ENCODE measurements around the gene TMEM151B. TPM values are rescaled to one million over a fixed set of nuclear protein-coding genes. Genes with fewer than 3 reads are reported as not detected.
"Not testable (repeated sequence)": the region's sequence is repeated elsewhere in the genome, so short reads cannot be mapped to it uniquely, and the experiment has no call there.

TMEM151B gene
- total RNA-seq, 1 experiment from 2014 or later = not detected

DNA sequence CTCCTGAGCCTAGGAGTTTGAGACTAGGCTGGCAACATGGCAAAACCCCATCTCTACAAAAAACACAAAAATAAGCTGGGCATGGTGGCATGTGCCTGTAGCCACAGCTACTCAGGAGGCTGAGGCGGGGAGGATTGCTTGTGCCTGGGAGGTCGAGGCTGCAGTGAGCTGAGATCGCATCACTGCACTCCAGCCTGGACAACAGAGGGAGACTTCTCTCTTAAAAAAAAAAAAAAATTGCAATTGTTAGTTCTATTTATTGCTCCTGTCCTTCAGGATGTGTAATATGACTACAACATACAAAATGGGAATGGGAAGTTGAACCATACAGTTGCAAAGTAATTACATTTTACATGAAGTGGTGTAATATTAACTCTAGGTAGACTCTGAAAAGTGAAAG lies 51.0 kb downstream of the TMEM151B start:
- no peaks in the 10 kb centered on the region for H3K36me3 Mint-ChIP-seq (ENCODE audit: insufficient read depth, unreplicated experiment)
- Histone ChIP-seq H3K4me3 (ENCODE audit: low read depth, low read length) (no peak overlapping the region), H3K9me3 (no peaks in the 10 kb centered on the region), H3K4me1 (no peaks in the 10 kb centered on the region), H3K36me3 (ENCODE audit: control insufficient read depth, insufficient read depth, low read length) (no peaks in the 10 kb centered on the region), H3K27me3 (replicated peaks; ENCODE audit: control insufficient read depth, insufficient read depth, low read length) (no peaks in the 10 kb centered on the region; the same call in 1 of the 2 replicates)
- CTCF ChIA-PET = interaction anchor here (0.6 kb wide), 1 partner anchor 128 kb away, joined by 4 read pairs; no protein-coding TSS in a partner anchor
- H3K4me1 Mint-ChIP-seq (ENCODE audit: low read depth, unreplicated experiment) = no peaks in the 10 kb centered on the region
- intact Hi-C loops (cut with micrococcal nuclease; ENCODE audit: unreplicated experiment) = no loop called here
- DNase-seq = no peak
- H3K9me3 Mint-ChIP-seq (ENCODE audit: unreplicated experiment) = no peaks in the 10 kb centered on the region
- no TSS peak for BruUV-seq (replicated peaks)
- H3K27ac Mint-ChIP-seq (ENCODE audit: unreplicated experiment) = no peak overlapping the region
- no peak for TF ChIP-seq CTCF (IDR thresholded peaks at IDR 0.05; ENCODE audit: insufficient read depth in 1 of 2, low read depth in 1 of 2, low read length in 1 of 2, severe bottlenecking in 1 of 2, unreplicated experiment in 1 of 2)
- H3K27me3 Mint-ChIP-seq (ENCODE audit: insufficient read depth, unreplicated experiment) = peaks cover 19% of the 10 kb centered on the region
- POLR2A ChIA-PET = no interaction called here
- H3K4me3 Mint-ChIP-seq (ENCODE audit: unreplicated experiment) = no peak overlapping the region

- Mint-ChIP-seq H3K4me3 (ENCODE audit: unreplicated experiment) (no peak overlapping the region), H3K36me3 (ENCODE audit: insufficient read depth, unreplicated experiment) (no peaks in the 10 kb centered on the region), H3K9me3 (ENCODE audit: unreplicated experiment) (no peaks in the 10 kb centered on the region), H3K4me1 (ENCODE audit: low read depth, unreplicated experiment) (no peaks in the 10 kb centered on the region), H3K27me3 (ENCODE audit: insufficient read depth, unreplicated experiment) (peaks cover under 1% of the 10 kb centered on the region), H3K27ac (ENCODE audit: unreplicated experiment) (no peak overlapping the region)
- ChIA-PET CTCF (interaction anchor here (0.6 to 1.2 kb wide), 2 partner anchors 13 to 461 kb away, joined by 3 read pairs; no protein-coding TSS in a partner anchor), POLR2A (no interaction called here)
- Histone ChIP-seq H3K36me3 (ENCODE audit: control insufficient read depth, insufficient read depth, low read length) (no peaks in the 10 kb centered on the region), H3K4me3 (ENCODE audit: low read depth, low read length) (no peak overlapping the region), H3K4me1 (no peaks in the 10 kb centered on the region), H3K9me3 (no peaks in the 10 kb centered on the region), H3K27me3 (replicated peaks; ENCODE audit: control insufficient read depth, insufficient read depth, low read length) (no peaks in the 10 kb centered on the region)
- DNase-seq = no peak
- BruUV-seq (replicated peaks) = no TSS peak
- intact Hi-C loops (cut with micrococcal nuclease; ENCODE audit: unreplicated experiment) = no loop called here
- TF ChIP-seq CTCF (IDR thresholded peaks at IDR 0.05; ENCODE audit: insufficient read depth in 1 of 2, low read depth in 1 of 2, low read length in 1 of 2, severe bottlenecking in 1 of 2, unreplicated experiment in 1 of 2) = no peak
Measured at GRCh38 chr6:44327096-44327495, 56.8 kb downstream of the TMEM151B start.

DNA sequence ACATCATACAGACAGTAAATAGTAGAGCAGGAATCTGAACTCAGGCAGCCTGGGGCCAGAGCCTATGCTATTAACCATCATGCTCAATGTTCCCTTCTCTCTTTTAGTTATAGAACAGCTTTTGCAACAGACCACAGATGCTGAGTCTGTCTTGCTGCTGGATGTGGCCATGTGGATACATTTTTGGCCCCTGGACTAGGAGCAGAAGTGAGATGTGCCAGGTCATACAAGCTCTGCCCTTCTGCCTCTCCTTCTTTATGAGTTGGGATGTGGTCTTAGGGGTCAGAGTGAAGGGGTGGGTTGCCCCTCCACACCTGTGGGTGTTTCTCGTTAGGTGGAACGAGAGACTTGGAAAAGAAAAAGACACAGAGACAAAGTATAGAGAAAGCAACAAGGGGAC lies 57.5 kb downstream of the TMEM151B start:
- Histone ChIP-seq H3K9me3 (no peaks in the 10 kb centered on the region), H3K4me1 (no peaks in the 10 kb centered on the region), H3K4me3 (ENCODE audit: low read depth, low read length) (no peak overlapping the region), H3K27me3 (replicated peaks; ENCODE audit: control insufficient read depth, insufficient read depth, low read length) (no peaks in the 10 kb centered on the region), H3K36me3 (ENCODE audit: control insufficient read depth, insufficient read depth, low read length) (no peaks in the 10 kb centered on the region)
- DNase-seq = no peak
- no peak for TF ChIP-seq CTCF (IDR thresholded peaks at IDR 0.05; ENCODE audit: insufficient read depth in 1 of 2, low read depth in 1 of 2, low read length in 1 of 2, severe bottlenecking in 1 of 2, unreplicated experiment in 1 of 2)
- Mint-ChIP-seq H3K27ac (ENCODE audit: unreplicated experiment) (no peak overlapping the region), H3K4me3 (ENCODE audit: unreplicated experiment) (no peak overlapping the region), H3K27me3 (ENCODE audit: insufficient read depth, unreplicated experiment) (peaks cover 7% of the 10 kb centered on the region), H3K4me1 (ENCODE audit: low read depth, unreplicated experiment) (no peaks in the 10 kb centered on the region), H3K9me3 (ENCODE audit: unreplicated experiment) (no peaks in the 10 kb centered on the region), H3K36me3 (ENCODE audit: insufficient read depth, unreplicated experiment) (no peaks in the 10 kb centered on the region)
- POLR2A ChIA-PET = no interaction called here
- no TSS peak for BruUV-seq (replicated peaks)
- intact Hi-C loops (cut with micrococcal nuclease; ENCODE audit: unreplicated experiment) = no loop called here
- CTCF ChIA-PET = no interaction called here

- H3K4me1 Mint-ChIP-seq (ENCODE audit: low read depth, unreplicated experiment); BruUV-seq (replicated peaks); H3K36me3 ChIP-seq (ENCODE audit: control insufficient read depth, insufficient read depth, low read length); H3K4me3 ChIP-seq (ENCODE audit: low read depth, low read length); CTCF ChIA-PET; H3K9me3 Mint-ChIP-seq (ENCODE audit: unreplicated experiment); H3K27me3 ChIP-seq (replicated peaks; ENCODE audit: control insufficient read depth, insufficient read depth, low read length); H3K9me3 ChIP-seq; DNase-seq; H3K27ac Mint-ChIP-seq (ENCODE audit: unreplicated experiment); intact Hi-C loops (cut with micrococcal nuclease; ENCODE audit: unreplicated experiment); H3K27me3 Mint-ChIP-seq (ENCODE audit: insufficient read depth, unreplicated experiment); H3K36me3 Mint-ChIP-seq (ENCODE audit: insufficient read depth, unreplicated experiment); H3K4me3 Mint-ChIP-seq (ENCODE audit: unreplicated experiment); POLR2A ChIA-PET; H3K4me1 ChIP-seq: not testable (repeated sequence)
Measured at GRCh38 chr6:44328203-44328602, 58.0 kb downstream of the TMEM151B start.
